Activated naive CD8-positive, alpha-beta T cell treated with anti-CD3 and anti-CD28 coated beads for 36 hours (primary cell): ENCODE results near the gene ISM1. TPM values are rescaled to one million over a fixed set of nuclear protein-coding genes. Genes with fewer than 3 reads are reported as not detected.

Experiments
- DNase-seq: peaks from one replicate; pipeline ENCODE4 v3.0.0; 2021
- H3K27ac Mint-ChIP-seq: one replicate; pipeline ENCODE4 v1.8.0; 2022; ENCODE audit warnings: mild to moderate bottlenecking, moderate library complexity, mixed read lengths
- H3K27me3 Mint-ChIP-seq: one replicate; pipeline ENCODE4 v1.8.0; 2022; ENCODE audit warnings: mild to moderate bottlenecking, mixed read lengths
- H3K36me3 Mint-ChIP-seq: one replicate; pipeline ENCODE4 v1.8.0; 2021; ENCODE audit warnings: mild to moderate bottlenecking, mixed read lengths
- H3K4me1 Mint-ChIP-seq: one replicate; pipeline ENCODE4 v1.8.0; 2021; ENCODE audit warnings: mixed read lengths
- H3K4me3 Mint-ChIP-seq: one replicate; pipeline ENCODE4 v1.8.0; 2022; ENCODE audit warnings: mild to moderate bottlenecking, moderate library complexity, mixed read lengths
- H3K9me3 Mint-ChIP-seq: one replicate; pipeline ENCODE4 v1.8.0; 2022; ENCODE audit warnings: mixed read lengths
- total RNA-seq, 2 experiments: library from RNA; stranded (reverse); gene quantifications; one replicate each; pipeline ENCODE4 v1.2.3, GENCODE V29; 2021

ISM1 gene
- total RNA-seq, 2 experiments from 2014 or later, result 3.2 to 3.4 TPM

DNA sequence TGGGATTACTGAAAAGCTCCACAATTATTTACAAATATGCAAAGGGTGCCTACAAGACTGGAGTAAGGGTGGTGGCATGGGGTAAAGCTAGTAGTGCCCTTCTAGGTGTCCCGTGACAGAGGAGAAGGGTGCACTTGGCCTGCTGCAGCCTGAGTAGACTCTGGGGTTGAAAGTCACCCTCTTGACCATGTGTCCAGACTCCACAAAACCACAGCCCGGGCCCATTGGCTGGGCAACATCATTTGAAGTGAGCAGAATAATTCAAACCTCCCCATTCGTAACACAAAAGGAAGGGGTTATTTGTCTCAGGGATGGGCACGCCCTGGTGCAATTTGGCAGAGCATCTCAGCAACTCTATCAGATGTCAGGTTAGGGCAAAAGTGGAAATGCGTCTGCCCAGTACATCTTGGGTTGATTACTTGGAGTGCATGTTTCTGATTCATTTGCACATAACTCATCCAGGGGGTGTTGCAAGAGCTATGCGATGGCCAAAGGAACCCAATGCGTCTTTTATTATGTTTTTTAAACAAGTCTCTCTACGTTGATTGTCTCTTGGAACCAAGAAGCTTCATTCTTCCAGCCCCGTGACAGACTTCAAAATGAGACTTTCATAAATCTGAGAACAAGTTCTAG is 56.7 kb downstream of the ISM1 start:
- no peaks in the 10 kb centered on the region for H3K4me1 Mint-ChIP-seq
- H3K27ac Mint-ChIP-seq, result no peak overlapping the region
- no peak overlapping the region for H3K4me3 Mint-ChIP-seq
- no peaks in the 10 kb centered on the region for H3K9me3 Mint-ChIP-seq
- H3K36me3 Mint-ChIP-seq, result no peaks in the 10 kb centered on the region
- no peaks in the 10 kb centered on the region for H3K27me3 Mint-ChIP-seq
- no peak for DNase-seq

DNA sequence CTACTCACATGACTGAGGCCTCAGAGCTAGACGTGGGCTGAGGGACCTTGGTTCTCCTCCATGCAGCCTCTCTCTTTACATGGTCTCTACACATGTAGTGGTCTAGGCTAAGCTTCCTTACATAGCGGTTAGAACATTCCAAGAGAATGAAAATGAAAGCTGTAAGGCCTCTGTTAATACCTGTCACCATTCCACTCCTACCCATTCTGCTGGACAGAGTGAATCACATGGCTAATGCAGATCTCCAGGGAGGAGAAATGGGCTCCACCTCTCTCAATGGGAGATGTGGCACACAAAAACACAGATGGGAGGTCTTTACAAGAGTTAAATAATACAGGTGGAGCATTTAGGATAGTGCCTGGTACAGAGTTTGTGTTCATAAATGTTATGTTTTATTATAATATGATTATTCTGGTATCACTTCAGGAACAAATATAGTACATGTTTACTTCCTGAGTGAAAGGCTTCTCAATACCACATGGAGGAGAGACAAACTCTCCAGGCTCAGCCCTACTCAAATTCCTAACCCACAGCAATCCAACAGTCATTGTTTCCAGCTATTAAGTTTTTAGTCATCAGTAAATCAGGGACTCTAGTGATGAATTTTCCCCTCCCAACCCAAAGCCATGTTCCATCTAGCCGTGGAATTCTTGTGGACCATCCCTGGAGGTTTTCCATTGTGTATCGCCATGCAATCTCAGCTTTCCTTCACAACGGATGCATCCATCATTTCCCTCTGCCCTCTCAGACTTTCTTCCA is 57.9 kb downstream of the ISM1 start:
- no peaks in the 10 kb centered on the region for H3K9me3 Mint-ChIP-seq
- DNase-seq, result no peak
- H3K4me3 Mint-ChIP-seq, result no peak overlapping the region
- H3K27me3 Mint-ChIP-seq, result no peaks in the 10 kb centered on the region
- no peaks in the 10 kb centered on the region for H3K4me1 Mint-ChIP-seq
- no peak overlapping the region for H3K27ac Mint-ChIP-seq
- H3K36me3 Mint-ChIP-seq, result no peaks in the 10 kb centered on the region

DNA sequence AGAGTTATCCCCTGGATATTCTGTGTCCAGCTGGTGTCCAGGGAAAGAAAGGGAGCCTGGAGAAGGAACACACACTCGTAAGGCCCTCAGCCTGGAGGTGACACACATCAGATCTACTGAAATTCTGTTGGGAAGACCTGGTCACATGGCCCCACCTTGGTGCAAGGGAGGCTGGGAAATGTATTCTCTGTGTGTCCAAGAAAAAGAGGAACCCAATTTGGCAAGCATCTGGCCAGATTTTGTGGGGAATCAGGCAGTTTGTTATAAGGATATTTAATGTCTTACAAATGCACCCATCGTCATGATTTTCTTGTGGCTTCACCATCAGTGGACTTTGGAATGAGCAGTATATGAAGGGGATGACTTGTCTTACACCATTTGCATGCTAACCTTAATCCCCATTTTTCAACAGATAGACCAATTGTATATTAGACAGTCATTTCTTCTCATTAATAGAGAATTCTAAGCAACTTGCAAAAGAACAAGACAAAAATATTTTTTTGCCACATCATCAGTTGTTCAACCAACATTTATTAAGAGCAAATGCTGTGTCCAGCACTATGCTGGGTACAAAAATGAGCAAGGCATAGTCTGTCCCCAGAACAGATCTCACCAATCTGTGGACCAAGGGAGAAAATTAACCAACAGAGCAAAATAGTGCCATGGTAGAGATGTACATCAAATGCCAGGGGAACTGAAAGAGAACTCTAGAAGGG is 59.7 kb downstream of the ISM1 start:
- no peaks in the 10 kb centered on the region for H3K9me3 Mint-ChIP-seq
- H3K27me3 Mint-ChIP-seq, result no peaks in the 10 kb centered on the region

DNA sequence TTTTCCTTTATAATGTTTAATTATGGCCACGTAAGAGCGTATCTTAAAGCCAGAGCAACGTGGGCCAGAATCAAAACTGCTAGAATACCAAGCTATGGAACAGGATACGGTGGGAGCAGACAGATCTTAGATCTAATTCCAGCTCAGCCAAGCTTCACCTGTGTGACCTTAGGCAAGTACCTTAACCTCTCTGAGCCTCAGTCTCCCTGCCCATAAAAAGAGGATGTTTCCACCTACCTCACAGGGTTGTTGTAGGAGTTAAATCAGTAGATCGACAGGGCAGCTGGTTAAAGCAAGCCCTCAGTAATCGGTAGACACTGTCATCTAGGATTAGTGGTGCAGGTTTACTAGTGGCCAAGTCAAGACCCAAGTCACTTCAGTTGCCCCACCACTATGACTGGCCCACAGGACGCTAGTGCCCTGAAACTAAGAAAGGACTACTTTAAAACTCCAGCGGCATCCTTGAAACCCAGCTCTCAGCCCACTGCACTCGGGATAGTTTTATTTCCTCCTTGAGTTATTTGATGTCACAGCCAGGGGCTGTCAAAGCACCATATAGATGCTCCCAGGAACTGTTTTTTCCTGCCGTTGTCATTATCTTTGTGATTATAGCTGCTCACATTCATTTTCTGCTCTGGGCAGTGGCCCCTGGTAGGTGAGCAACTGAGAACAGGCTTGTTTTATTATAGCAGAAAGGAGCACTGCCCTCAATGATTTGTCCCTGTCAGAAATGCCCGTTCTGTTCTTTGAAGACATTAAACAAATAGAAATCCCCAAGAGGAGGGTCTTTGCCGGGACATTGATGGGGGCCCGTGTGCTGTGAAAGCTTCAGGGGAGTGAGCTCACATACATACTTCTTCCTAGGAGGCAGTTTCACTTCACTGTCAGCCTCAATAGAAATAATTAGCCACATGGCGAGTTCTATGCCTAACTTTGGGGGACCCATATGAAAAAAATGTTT is 63.1 kb downstream of the ISM1 start:
- Mint-ChIP-seq H3K27me3 (peaks cover 4% of the 10 kb centered on the region), H3K27ac (no peak overlapping the region), H3K4me3 (no peak overlapping the region), H3K36me3 (no peaks in the 10 kb centered on the region), H3K4me1 (peaks cover 5% of the 10 kb centered on the region), H3K9me3 (no peaks in the 10 kb centered on the region)
- no peak for DNase-seq

More for the DNA sequence above, 59.7 kb downstream of the ISM1 start:
- Mint-ChIP-seq H3K4me1 (no peaks in the 10 kb centered on the region), H3K4me3 (no peak overlapping the region), H3K36me3 (no peaks in the 10 kb centered on the region), H3K27ac (no peak overlapping the region)
- DNase-seq, result no peak

DNA sequence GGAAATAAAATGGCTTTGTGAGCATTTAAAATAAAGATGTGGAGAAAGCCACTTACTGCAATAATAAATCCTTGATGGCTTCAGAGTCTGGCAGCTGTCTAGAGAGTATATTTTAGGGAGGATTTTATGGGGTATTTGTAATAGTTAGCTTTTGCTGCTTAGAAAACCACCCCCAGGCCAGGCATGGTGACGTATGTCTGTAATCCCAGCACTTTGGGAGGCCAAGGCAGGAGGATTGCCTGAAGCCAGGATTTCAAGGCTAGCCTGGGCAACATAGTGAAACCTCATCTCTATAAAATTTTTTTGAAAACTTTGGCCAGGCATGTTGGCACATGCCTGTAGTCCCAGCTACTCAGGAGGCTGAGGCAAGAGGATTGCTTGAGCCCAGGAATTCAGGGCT is 63.8 kb downstream of the ISM1 start:
- H3K27ac Mint-ChIP-seq, result no peak overlapping the region
- peaks cover 5% of the 10 kb centered on the region for H3K4me1 Mint-ChIP-seq
- no peak overlapping the region for H3K4me3 Mint-ChIP-seq
- H3K27me3 Mint-ChIP-seq, result peaks cover 4% of the 10 kb centered on the region
- no peaks in the 10 kb centered on the region for H3K9me3 Mint-ChIP-seq
- no peak for DNase-seq
- no peaks in the 10 kb centered on the region for H3K36me3 Mint-ChIP-seq

DNA sequence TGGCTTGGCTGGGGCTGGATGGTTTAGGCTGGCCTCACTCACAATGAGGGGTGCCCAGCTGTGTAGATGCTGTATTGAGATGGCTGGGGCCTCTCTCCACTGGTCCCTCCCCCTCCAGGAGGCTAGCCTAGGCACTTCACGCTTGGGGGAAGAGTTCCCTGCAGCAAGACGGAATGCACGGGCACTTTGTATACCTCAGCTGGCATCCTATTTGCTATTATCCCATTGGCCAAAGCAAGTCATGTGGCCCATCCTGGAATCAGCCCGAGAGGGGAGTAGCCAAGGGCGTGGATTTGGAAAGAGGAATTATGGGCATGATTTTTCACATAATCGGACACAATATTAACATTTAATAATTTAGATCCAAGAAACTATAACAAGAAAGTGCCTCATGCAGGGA is 64.3 kb downstream of the ISM1 start:
- Mint-ChIP-seq H3K27me3 (peaks cover 4% of the 10 kb centered on the region), H3K36me3 (no peaks in the 10 kb centered on the region), H3K4me1 (peaks cover 5% of the 10 kb centered on the region), H3K9me3 (no peaks in the 10 kb centered on the region), H3K27ac (no peak overlapping the region), H3K4me3 (no peak overlapping the region)
- no peak for DNase-seq

DNA sequence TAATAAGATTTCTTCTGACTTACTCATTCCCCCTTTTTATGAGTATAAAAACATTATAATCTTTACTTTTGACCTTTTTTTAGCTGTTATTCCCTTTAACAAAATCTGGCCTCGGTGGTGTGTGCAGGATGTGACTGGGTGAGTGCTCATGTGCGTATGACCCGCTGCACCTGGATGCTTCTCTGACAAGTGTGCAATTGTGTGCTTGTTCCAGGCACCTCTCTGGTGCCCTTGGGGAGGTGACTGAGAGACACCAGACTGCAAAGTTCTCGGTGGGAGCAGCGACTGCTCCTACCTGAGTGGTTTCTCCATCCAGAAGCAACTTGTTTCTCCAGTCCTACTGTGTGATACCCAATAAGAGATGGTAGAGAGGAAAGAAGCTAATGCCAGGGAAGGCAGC is 65.0 kb downstream of the ISM1 start:
- no peak overlapping the region for H3K27ac Mint-ChIP-seq
- H3K9me3 Mint-ChIP-seq, result no peaks in the 10 kb centered on the region
- H3K4me3 Mint-ChIP-seq, result no peak overlapping the region
- peaks cover 4% of the 10 kb centered on the region for H3K27me3 Mint-ChIP-seq
- H3K36me3 Mint-ChIP-seq, result no peaks in the 10 kb centered on the region
- DNase-seq, result no peak
- peaks cover 5% of the 10 kb centered on the region for H3K4me1 Mint-ChIP-seq

DNA sequence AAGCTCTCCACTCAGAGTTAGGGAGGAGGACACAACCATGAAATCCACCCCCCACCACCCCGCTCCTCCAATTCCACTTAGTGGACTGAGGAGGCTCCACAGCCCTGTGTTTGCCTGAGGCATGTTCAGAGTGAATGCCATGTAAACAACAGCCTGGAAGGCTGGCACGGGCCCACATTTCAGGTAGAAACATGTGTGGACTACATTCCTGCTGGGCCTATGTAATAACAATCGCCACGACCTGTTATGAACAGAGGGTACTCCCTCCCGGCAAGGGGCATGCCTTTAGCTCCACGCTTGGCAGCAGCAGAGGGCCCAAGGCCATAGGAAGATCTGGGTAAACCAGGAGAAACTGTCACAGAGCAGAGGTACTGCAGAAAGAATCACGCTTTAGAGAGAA is 65.5 kb downstream of the ISM1 start:
- H3K36me3 Mint-ChIP-seq, result no peaks in the 10 kb centered on the region
- no peaks in the 10 kb centered on the region for H3K9me3 Mint-ChIP-seq
- no peak overlapping the region for H3K4me3 Mint-ChIP-seq
- DNase-seq, result no peak
- H3K27me3 Mint-ChIP-seq, result peaks cover 4% of the 10 kb centered on the region
- no peak overlapping the region for H3K27ac Mint-ChIP-seq
- peaks cover 5% of the 10 kb centered on the region for H3K4me1 Mint-ChIP-seq

DNA sequence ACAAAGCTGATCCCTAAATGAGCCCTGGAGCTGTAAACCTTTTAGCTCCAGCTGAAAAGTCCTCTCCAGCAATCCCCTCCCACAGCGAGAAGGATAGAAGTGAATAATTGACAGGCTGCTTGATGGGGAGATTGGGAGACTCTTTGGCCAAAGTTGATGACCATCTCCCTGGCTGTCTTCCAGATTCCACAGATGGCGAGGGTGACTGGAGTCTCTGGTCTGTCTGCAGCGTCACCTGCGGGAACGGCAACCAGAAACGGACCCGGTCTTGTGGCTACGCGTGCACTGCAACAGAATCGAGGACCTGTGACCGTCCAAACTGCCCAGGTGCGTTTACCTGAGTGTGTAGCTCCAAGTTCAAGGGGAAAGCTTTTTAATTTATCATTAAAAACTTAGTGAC is 67.3 kb downstream of the ISM1 start:
- no peak for DNase-seq
- Mint-ChIP-seq H3K27me3 (peaks cover 4% of the 10 kb centered on the region), H3K27ac (no peak overlapping the region)

DNA sequence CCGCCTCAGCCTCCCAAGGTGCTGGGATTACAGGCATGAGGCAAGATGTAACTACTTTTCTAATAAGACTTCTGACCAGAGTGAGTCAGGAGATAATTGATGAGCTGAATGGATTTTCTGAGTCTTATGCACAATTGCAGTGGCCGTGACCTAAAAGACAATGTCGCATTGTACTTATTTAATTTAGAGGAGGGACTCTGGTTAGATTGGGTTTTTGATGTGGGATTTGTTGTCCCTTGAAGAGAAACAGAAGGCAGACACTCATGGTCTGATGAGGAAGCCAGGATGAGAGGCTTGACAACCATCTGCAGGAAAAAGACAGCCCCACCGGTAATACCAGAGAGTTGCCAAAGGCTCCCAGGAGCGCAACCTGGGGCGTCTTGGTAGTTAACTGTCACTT is 68.0 kb downstream of the ISM1 start:
- Mint-ChIP-seq H3K4me1 (peaks cover 5% of the 10 kb centered on the region), H3K36me3 (no peaks in the 10 kb centered on the region), H3K27ac (no peak overlapping the region), H3K4me3 (no peak overlapping the region), H3K9me3 (no peaks in the 10 kb centered on the region), H3K27me3 (peaks cover 4% of the 10 kb centered on the region)
- DNase-seq, result no peak

More for the DNA sequence above, 67.3 kb downstream of the ISM1 start:
- Mint-ChIP-seq H3K4me1 (peaks cover 5% of the 10 kb centered on the region), H3K9me3 (no peaks in the 10 kb centered on the region), H3K36me3 (no peaks in the 10 kb centered on the region), H3K4me3 (no peak overlapping the region)

DNA sequence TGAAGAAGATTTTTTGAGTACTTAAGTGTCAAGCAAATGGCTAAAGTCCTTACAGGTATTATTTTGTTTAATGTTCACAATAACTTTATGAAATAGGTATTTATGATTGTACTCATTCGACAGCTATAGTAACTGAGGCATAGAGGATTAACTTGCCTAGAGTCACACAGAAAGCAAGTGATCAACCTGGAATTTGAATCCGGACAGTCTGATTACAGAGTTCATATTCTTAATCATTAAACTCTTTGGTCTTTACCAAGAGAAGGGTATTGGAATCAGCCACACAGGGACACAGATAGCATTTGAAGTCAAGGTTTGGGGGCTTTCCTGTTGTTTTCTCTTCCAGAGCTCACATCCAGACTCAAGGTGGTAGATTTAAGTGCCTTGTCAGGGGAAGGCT is 69.7 kb downstream of the ISM1 start:
- Mint-ChIP-seq H3K27ac (no peak overlapping the region), H3K4me1 (peaks cover 5% of the 10 kb centered on the region), H3K36me3 (no peaks in the 10 kb centered on the region), H3K9me3 (no peaks in the 10 kb centered on the region), H3K27me3 (peaks cover 4% of the 10 kb centered on the region), H3K4me3 (no peak overlapping the region)
- DNase-seq, result no peak

DNA sequence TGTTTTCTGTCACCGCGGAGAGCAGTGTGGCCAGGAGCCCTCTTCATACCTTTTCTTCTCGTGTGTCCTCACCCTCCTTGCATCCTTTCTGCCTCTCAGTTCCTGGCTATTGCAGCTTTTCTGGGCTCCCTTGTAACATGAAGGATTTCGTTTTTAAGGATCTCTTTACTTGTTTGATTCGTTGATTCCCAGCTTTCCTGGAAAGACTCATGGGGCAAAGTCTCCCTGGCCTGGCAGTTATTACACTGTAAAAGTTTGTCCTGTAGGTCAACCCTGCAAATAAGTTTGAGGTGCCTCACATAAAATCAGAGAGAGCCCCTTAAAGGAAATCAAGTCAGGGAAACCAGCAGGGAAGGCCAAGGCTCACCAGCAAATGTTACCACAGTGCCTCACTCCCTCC is 70.1 kb downstream of the ISM1 start:
- no peaks in the 10 kb centered on the region for H3K9me3 Mint-ChIP-seq
- no peak overlapping the region for H3K27ac Mint-ChIP-seq
- peaks cover 4% of the 10 kb centered on the region for H3K27me3 Mint-ChIP-seq
- H3K4me3 Mint-ChIP-seq, result no peak overlapping the region
- H3K36me3 Mint-ChIP-seq, result no peaks in the 10 kb centered on the region
- DNase-seq, result no peak
- peaks cover 5% of the 10 kb centered on the region for H3K4me1 Mint-ChIP-seq

DNA sequence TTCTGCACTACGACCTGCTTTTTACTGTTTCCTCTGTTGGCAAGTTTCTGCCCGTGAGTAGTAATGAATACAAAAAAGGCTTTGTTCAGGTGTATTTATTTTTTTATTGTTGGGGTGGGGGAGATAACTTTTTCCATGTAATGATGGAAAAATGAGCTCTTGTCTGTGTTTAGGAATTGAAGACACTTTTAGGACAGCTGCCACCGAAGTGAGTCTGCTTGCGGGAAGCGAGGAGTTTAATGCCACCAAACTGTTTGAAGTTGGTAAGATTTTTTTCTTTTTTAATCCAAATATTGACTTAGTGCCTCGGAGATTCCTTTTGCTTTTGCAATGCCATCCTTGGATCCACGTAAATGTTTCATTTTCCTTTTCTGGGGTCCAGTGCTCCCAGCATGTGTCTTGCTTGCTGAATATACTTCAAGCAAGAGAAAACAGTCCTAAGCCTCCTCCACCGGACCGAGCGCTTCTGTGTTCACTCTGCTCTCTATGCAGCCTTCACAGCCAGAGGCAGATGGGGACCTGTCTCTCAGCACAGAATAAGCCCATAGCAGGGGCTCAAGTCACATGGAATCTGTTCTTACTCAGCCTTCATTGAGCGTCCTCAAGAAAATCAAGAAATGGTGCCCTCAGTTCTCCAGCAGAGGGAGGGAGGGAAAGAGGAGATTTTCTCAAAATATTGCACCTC is 71.3 kb downstream of the ISM1 start:
- H3K9me3 Mint-ChIP-seq, result no peaks in the 10 kb centered on the region
- no peaks in the 10 kb centered on the region for H3K36me3 Mint-ChIP-seq
- peaks cover 2% of the 10 kb centered on the region for H3K4me1 Mint-ChIP-seq
- no peak overlapping the region for H3K27ac Mint-ChIP-seq
- H3K4me3 Mint-ChIP-seq, result no peak overlapping the region
- DNase-seq, result no peak
- peaks cover 2% of the 10 kb centered on the region for H3K27me3 Mint-ChIP-seq

DNA sequence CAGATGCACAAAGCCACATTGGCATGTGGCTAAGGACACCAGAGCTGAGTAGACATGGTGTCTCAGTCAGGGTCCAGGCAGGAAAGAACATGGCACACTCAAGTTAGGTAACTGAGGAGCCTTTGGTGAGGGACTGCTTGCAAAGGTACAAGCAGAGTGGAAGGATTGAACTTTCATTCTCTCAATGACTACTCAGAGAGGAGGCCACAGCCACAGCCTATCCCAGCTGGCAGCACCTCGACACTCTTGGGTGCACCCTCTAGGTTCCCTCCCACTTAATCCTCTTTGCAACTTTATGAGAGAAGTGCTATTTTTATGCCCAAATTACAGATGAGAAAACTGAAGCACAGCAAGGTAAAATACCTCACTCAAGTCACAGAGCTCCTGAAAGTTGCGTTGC is 73.4 kb downstream of the ISM1 start:
- DNase-seq, result no peak
- Mint-ChIP-seq H3K4me1 (no peaks in the 10 kb centered on the region), H3K27ac (no peak overlapping the region), H3K27me3 (no peaks in the 10 kb centered on the region), H3K9me3 (no peaks in the 10 kb centered on the region), H3K4me3 (no peak overlapping the region), H3K36me3 (no peaks in the 10 kb centered on the region)
